AG09309 (cell line): ENCODE measurements around the gene TUBGCP3.
"Not testable (repeated sequence)": the region's sequence is repeated elsewhere in the genome, so short reads cannot be mapped to it uniquely, and the experiment has no call there.

ENCODE experiments used
- DNase-seq: peaks from one replicate; pipeline ENCODE4 v3.0.0-alpha.2; 2010; ENCODE audit warnings: low read depth
- H3K4me3 ChIP-seq: 2 replicates; pipeline ENCODE4 v1.5.1; 2011; ENCODE audit warnings: mild to moderate bottlenecking, low read depth, low read length, moderate library complexity; ENCODE audit not compliant: control insufficient read depth
- TF ChIP-seq, protein P1 (sequence below): IDR thresholded peaks from 2 replicates; pipeline ENCODE4 v1.5.1; 2011; ENCODE audit warnings: mild to moderate bottlenecking, low read depth, low read length, inconsistent platforms; ENCODE audit not compliant: insufficient read depth, control insufficient read depth; ENCODE audit errors: missing control alignments

TUBGCP3 gene

GRCh38 chr13:112629161-112629560 is 41.2 kb upstream of the TUBGCP3 start:
- TF ChIP-seq, protein P1, sequence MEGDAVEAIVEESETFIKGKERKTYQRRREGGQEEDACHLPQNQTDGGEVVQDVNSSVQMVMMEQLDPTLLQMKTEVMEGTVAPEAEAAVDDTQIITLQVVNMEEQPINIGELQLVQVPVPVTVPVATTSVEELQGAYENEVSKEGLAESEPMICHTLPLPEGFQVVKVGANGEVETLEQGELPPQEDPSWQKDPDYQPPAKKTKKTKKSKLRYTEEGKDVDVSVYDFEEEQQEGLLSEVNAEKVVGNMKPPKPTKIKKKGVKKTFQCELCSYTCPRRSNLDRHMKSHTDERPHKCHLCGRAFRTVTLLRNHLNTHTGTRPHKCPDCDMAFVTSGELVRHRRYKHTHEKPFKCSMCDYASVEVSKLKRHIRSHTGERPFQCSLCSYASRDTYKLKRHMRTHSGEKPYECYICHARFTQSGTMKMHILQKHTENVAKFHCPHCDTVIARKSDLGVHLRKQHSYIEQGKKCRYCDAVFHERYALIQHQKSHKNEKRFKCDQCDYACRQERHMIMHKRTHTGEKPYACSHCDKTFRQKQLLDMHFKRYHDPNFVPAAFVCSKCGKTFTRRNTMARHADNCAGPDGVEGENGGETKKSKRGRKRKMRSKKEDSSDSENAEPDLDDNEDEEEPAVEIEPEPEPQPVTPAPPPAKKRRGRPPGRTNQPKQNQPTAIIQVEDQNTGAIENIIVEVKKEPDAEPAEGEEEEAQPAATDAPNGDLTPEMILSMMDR, result no peak
- H3K4me3 ChIP-seq, result no peak overlapping the region
- DNase-seq, result no peak

DNA sequence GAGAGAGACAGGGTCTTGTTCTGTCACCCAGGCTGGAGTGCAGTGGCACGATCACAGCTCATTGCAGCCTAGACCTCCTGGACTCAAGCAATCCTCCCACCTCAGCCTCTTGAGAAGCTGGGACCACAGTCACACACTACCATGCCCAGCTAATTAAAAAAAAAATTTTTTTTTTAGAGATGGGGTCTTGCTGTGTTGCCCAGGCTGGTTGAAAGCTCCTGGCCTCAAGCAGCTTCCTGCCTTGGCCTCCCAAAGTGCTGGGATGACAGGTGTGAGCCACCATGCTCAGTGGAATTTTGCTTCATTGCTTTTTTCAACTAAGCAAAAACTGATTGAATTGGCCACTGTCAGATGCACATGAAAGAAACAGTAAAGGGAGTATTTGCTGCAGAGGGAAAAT is 39.7 kb upstream of the TUBGCP3 start:
- not testable (repeated sequence) for H3K4me3 ChIP-seq

GRCh38 chr13:112627161-112627560 is 39.2 kb upstream of the TUBGCP3 start:
- no peak overlapping the region for H3K4me3 ChIP-seq
- no peak for DNase-seq
- TF ChIP-seq, protein P1, result no peak

More for the DNA sequence above, 39.7 kb upstream of the TUBGCP3 start:
- not testable (repeated sequence) for DNase-seq

DNA sequence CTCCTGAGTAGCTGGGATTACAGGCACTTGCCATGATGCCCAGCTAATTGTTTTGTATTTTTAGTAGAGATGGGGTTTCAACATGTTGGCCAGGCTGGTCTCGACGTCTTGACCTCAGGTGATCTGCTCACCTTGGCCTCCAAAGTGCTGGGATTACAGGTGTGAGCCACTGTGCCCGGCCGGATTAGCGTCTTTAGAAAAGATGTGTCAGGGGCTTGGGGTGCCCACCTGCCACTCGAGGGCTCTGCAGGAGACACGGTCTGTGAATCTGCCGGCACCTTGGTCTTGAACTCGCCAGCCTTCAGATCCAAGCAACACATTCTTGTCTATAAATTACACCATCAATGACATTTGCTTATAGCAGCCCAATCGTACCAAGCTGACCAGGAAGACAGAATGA is 38.8 kb upstream of the TUBGCP3 start:
- DNase-seq, result no peak
- TF ChIP-seq, protein P1, result no peak
- no peak overlapping the region for H3K4me3 ChIP-seq

DNA sequence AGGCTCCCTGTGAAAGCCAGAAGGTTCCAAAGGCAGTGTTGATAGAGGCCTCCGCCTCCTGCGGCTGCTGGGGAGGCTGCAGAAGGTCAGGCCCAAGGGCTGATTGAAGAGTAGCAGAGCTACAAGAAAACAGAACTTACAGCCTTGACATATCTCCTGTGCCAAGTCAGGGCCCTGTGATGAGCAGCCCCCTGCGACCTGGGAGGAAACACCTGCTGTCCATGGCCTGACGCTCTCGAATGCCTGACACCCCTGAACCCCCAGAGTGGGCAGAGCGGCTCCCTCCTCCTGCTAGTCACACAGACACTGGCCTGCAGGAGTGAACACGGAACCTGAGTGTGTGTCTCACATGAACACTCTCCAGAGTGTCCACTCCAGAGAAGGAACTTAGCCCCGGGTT is 38.2 kb upstream of the TUBGCP3 start:
- no peak overlapping the region for H3K4me3 ChIP-seq
- TF ChIP-seq, protein P1, result no peak
- DNase-seq, result no peak

- TF ChIP-seq, protein P1, result no peak
- DNase-seq, result no peak
- H3K4me3 ChIP-seq, result no peak overlapping the region
Measured at GRCh38 chr13:112625698-112626097, 37.7 kb upstream of the TUBGCP3 start.

DNA sequence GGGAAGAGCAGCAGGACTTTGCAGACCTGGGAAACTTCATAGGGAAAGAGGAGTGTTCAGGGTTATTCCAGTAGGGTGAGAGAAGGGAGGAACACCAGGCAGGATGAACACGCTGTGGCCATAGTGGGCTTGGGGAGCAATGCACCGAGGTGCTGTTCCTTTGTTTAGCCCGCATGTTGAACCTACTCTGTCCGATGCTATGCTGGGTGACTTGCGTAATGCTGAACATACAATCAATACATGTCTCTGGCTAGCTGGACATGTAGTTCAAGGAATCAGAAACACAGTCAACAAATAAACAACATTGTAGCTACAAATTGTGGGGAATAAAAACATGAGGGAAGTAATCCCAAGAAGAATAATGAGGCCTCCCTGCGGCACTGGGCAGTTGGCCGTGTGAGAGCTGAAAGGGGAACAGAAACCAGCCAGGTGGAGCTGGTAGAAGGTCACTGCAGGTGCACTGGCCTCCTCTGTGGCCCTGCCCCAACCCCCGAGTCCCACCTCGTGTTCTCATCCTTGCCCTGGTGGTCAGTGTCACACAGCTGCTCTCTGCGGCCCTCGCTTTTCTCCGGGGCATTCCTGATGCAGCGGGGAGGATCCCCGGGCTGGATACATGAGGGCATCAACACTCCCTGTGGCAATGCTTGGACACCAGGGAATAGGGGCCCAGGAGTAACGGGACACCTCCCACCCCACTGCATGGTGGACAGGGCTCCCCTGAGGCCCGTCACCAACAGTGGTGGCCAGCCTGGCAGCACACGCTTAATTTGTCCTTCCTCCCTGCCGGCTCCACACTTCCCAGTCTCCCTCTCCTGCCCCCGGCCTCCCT is 36.9 kb upstream of the TUBGCP3 start:
- H3K4me3 ChIP-seq, result no peak overlapping the region
- TF ChIP-seq, protein P1, result no peak
- DNase-seq, result no peak
